Hematopoietic multipotent progenitor cell treated with erythropoietin and hydrocortisone succinate and interleukin-3 and kit ligand, for 8 days (in vitro differentiated cells): Measurements from ENCODE around the gene WWTR1.
A peak's percentile ranks its signal among the peaks of the same experiment; 100 is the strongest.

ENCODE experiments used
- DNase-seq: peaks from one replicate; pipeline ENCODE4 v3.0.0-alpha.2; 2015

The WWTR1 gene

GRCh38 chr3:149523512-149524299, 134.1 kb downstream of the WWTR1 start:
- no peak for DNase-seq

- no peak for DNase-seq
Measured at GRCh38 chr3:149519912-149520311, 137.9 kb downstream of the WWTR1 start.

- no peak for DNase-seq
Measured at GRCh38 chr3:149516920-149517319, 140.9 kb downstream of the WWTR1 start.

- DNase-seq, result no peak
Measured at GRCh38 chr3:149515249-149515648, 142.6 kb downstream of the WWTR1 start.

GRCh38 chr3:149514471-149514870, 143.4 kb downstream of the WWTR1 start:
- no peak for DNase-seq

GRCh38 chr3:149512073-149512782, 145.6 kb downstream of the WWTR1 start:
- DNase-seq, result peak; percentile 53

GRCh38 chr3:149511040-149511626, 146.7 kb downstream of the WWTR1 start:
- no peak for DNase-seq

GRCh38 chr3:149510480-149510879, 147.3 kb downstream of the WWTR1 start:
- DNase-seq, result no peak

- DNase-seq, result no peak
Measured at GRCh38 chr3:149509526-149509925, 148.3 kb downstream of the WWTR1 start.

- peak; percentile 59 for DNase-seq
Measured at GRCh38 chr3:149507491-149508324, 150.1 kb downstream of the WWTR1 start.

- DNase-seq, result no peak
Measured at GRCh38 chr3:149506965-149507364, 150.9 kb downstream of the WWTR1 start.

GRCh38 chr3:149506540-149506939, 151.3 kb downstream of the WWTR1 start:
- DNase-seq, result no peak

GRCh38 chr3:149502438-149502837, 155.4 kb downstream of the WWTR1 start:
- no peak for DNase-seq

- DNase-seq, result no peak
Measured at GRCh38 chr3:149501524-149501923, 156.3 kb downstream of the WWTR1 start.

- DNase-seq, result no peak
Measured at GRCh38 chr3:149497966-149498670, 159.7 kb downstream of the WWTR1 start.

GRCh38 chr3:149496891-149497290, 160.9 kb downstream of the WWTR1 start:
- DNase-seq, result no peak

GRCh38 chr3:149495581-149496125, 162.2 kb downstream of the WWTR1 start:
- DNase-seq, result no peak

GRCh38 chr3:149494759-149495580, 162.9 kb downstream of the WWTR1 start:
- no peak for DNase-seq

GRCh38 chr3:149494022-149494758, 163.6 kb downstream of the WWTR1 start:
- DNase-seq, result peak; percentile 40

GRCh38 chr3:149493315-149494021, 164.4 kb downstream of the WWTR1 start:
- DNase-seq, result no peak
